Gastrocnemius medialis (tissue), 4 donors: ENCODE data around the gene DSG2. TPM values are rescaled to one million over a fixed set of nuclear protein-coding genes. Genes with fewer than 3 reads are reported as not detected.

Experiments used
- ATAC-seq, 2 donors: fragments of 150-250 bp; one replicate each; pipeline ENCODE4 v1.9.1; 2016
- DNase-seq, 2 donors: peaks; one replicate each; pipeline ENCODE4 v3.0.0-alpha.2; 2019
- H3K27ac ChIP-seq, 4 donors: fragments of 200-600 bp; sonication (generic); 1 replicate in 1 of 4; 2 replicates in 3 of 4; pipeline ENCODE4 v1.5.1; 2016 to 2018; ENCODE audit warnings: mild to moderate bottlenecking in 2 of 4, moderate library complexity in 1 of 4
- H3K27me3 ChIP-seq, 3 donors: fragments of 200-600 bp; sonication (generic) in 2 of 3; 1 replicate in 1 of 3; 2 replicates in 2 of 3; pipeline versions ENCODE4 v1.5.1 to v1.6.0; 2016 to 2019; ENCODE audit warnings: mild to moderate bottlenecking in 1 of 3, moderate library complexity in 1 of 3
- H3K36me3 ChIP-seq, 2 donors: fragments of 200-600 bp; sonication (generic) in 1 of 2; one replicate each; pipeline ENCODE4 v1.5.1; 2017 to 2018
- H3K4me1 ChIP-seq, 2 donors: fragments of 200-600 bp; sonication (generic) in 1 of 2; one replicate each; pipeline ENCODE4 v1.5.1; 2016 to 2017; ENCODE audit warnings: mild to moderate bottlenecking in 2 of 2
- H3K4me3 ChIP-seq, 4 donors: fragments of 200-600 bp; sonication (generic) in 3 of 4; 1 replicate in 1 of 4; 2 replicates in 3 of 4; pipeline ENCODE4 v1.5.1; 2016 to 2019; ENCODE audit warnings: mild to moderate bottlenecking in 2 of 4
- H3K9me3 ChIP-seq, 3 donors: fragments of 200-600 bp; sonication (generic) in 2 of 3; 1 replicate in 1 of 3; 2 replicates in 2 of 3; pipeline ENCODE4 v1.5.1; 2016 to 2019
- CTCF ChIP-seq, 5 experiments: fragments of 450-650 bp in 3 of 5; fragments of 200-600 bp in 2 of 5; sonication (generic) in 2 of 5; IDR thresholded peaks in 4 of 5; conservative IDR thresholded peaks in 1 of 5; 1 replicate in 4 of 5; 2 replicates in 1 of 5; pipeline ENCODE4 v1.5.1; 2016 to 2019; ENCODE audit warnings: antibody characterized with exemption in 5 of 5, mild to moderate bottlenecking in 3 of 5, moderate library complexity in 3 of 5
- POLR2A ChIP-seq, 2 donors: fragments of 450-650 bp; IDR thresholded peaks; one replicate each; pipeline ENCODE4 v1.6.1; 2017; ENCODE audit warnings: antibody characterized with exemption in 2 of 2, mild to moderate bottlenecking in 2 of 2, moderate library complexity in 2 of 2
- in situ Hi-C, 4 donors: fragments of 200-750 bp; cut with MboI; loops; one replicate each; pipeline versions ENCODE4 v1.15.0 to v1.8.0; 2017; ENCODE audit warnings: low sequenced_read_pairs in 4 of 4
- intact Hi-C: fragments of 100-400 bp; cut with DNase I; formaldehyde crosslinking; loops from one replicate; pipeline ENCODE4 v1.15.1; 2023; ENCODE audit warnings: low total_unique reads
- total RNA-seq, 4 donors: library from RNA; depleted of rRNA; stranded (reverse); fragments of >200 nt; gene quantifications; one replicate each; pipeline versions ENCODE4 v1.1.0 to v1.2.3, GENCODE V29; 2016

Gene DSG2
- total RNA-seq, 4 donors from 2014 or later = 0.61 to 3.7 (median 2.0) TPM

- in situ Hi-C loops (no loop called here), intact Hi-C loops (no loop called here)
- H3K27ac ChIP-seq = no peak overlapping the region
These were observed 872 bp downstream of the DSG2 start for GRCh38 chr18:31498574-31499524.

GRCh38 chr18:31500051-31500688 is 2.2 kb downstream of the DSG2 start:
- no peak for TF ChIP-seq POLR2A (IDR thresholded peaks at IDR 0.05)
- TF ChIP-seq CTCF (IDR thresholded peaks at IDR 0.05 in 4 of 5, conservative IDR thresholded peaks at IDR 0.05 in 1 of 5) = no peak
- in situ Hi-C loops (no loop called here), intact Hi-C loops (no loop called here)
- peaks cover 0 to 11% (median 0%) of the 10 kb centered on the region in 3 donors for H3K27me3 ChIP-seq
- H3K9me3 ChIP-seq = no peaks in the 10 kb centered on the region
- peaks cover 0 to 4% of the 10 kb centered on the region in 2 donors for H3K4me1 ChIP-seq
- H3K27ac ChIP-seq = no peak overlapping the region
- no peak overlapping the region for H3K4me3 ChIP-seq
- no peak for DNase-seq
- no peaks in the 10 kb centered on the region for H3K36me3 ChIP-seq
- no peak for ATAC-seq

More at GRCh38 chr18:31498574-31499524, 872 bp downstream of the DSG2 start:
- Histone ChIP-seq H3K36me3 (no peaks in the 10 kb centered on the region), H3K9me3 (no peaks in the 10 kb centered on the region), H3K27me3 (peaks cover 0 to 11% (median 0%) of the 10 kb centered on the region in 3 donors), H3K4me1 (peaks cover 0 to 4% of the 10 kb centered on the region in 2 donors), H3K4me3 (peak overlapping the region; percentile 48 to 65 (median 58))
- ATAC-seq (no peak), DNase-seq (no peak)
- TF ChIP-seq CTCF (IDR thresholded peaks at IDR 0.05 in 4 of 5, conservative IDR thresholded peaks at IDR 0.05 in 1 of 5) (no peak), POLR2A (IDR thresholded peaks at IDR 0.05) (no peak)

GRCh38 chr18:31503011-31503410 is 5.0 kb downstream of the DSG2 start:
- peaks cover 0 to 4% of the 10 kb centered on the region in 2 donors for H3K4me1 ChIP-seq
- ATAC-seq (no peak), DNase-seq (no peak)
- in situ Hi-C loops (no loop called here), intact Hi-C loops (no loop called here)
- H3K27ac ChIP-seq = no peak overlapping the region
- TF ChIP-seq POLR2A (IDR thresholded peaks at IDR 0.05) (no peak), CTCF (IDR thresholded peaks at IDR 0.05 in 4 of 5, conservative IDR thresholded peaks at IDR 0.05 in 1 of 5) (no peak)
- H3K4me3 ChIP-seq = no peak overlapping the region
- H3K9me3 ChIP-seq = no peaks in the 10 kb centered on the region
- H3K36me3 ChIP-seq = no peaks in the 10 kb centered on the region
- peaks cover 0 to 11% (median 0%) of the 10 kb centered on the region in 3 donors for H3K27me3 ChIP-seq

GRCh38 chr18:31504455-31505147 is 6.6 kb downstream of the DSG2 start:
- intact Hi-C loops = no loop called here
- in situ Hi-C loops = no loop called here
- no peak for DNase-seq
- Histone ChIP-seq H3K27me3 (no peaks in the 10 kb centered on the region), H3K9me3 (no peaks in the 10 kb centered on the region), H3K36me3 (no peaks in the 10 kb centered on the region), H3K4me3 (no peak overlapping the region), H3K4me1 (no peaks in the 10 kb centered on the region), H3K27ac (no peak overlapping the region)
- TF ChIP-seq POLR2A (IDR thresholded peaks at IDR 0.05) (no peak), CTCF (IDR thresholded peaks at IDR 0.05 in 4 of 5, conservative IDR thresholded peaks at IDR 0.05 in 1 of 5) (no peak)
- no peak for ATAC-seq
